ENCODE measurements around the gene UCN3.
"Not testable (repeated sequence)": the region's sequence is repeated elsewhere in the genome, so short reads cannot be mapped to it uniquely, and the experiment has no call there.

UCN3 gene

DNA sequence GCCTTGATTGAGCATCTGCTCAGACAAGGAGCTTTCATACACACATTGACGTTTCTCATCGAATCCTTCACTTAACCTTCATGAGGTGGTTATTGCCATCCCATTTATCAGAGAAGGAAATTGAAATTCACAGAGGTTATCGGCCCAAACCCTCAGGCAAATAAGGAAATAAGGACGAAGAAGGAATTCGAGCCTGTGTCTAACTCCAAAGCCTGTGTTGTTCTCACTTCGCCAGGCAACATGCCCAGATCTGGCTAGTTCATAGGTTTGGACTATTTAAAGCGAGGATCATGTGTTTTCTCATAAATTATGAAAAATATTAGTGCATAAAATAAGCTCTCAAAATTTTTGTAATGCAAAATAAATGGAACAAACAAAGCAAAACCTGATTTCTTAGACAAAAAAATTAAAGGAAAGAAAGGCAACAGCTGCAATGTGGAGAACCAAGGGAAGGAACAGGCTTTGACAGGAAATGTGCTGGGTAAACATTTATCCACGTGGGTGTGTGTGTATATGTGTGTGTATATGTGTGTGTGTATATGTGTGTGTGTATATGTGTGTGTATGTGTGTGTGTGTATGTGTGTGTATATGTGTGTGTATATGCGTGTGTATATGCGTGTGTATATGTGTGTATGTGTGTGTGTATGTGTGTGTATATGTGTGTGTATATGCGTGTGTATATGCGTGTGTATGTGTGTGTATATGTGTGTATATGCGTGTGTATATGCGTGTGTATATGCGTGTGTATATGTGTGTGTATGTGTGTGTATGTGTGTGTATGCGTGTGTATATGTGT is 4.8 kb downstream of the UCN3 start:
- DNase-seq = no peak

DNA sequence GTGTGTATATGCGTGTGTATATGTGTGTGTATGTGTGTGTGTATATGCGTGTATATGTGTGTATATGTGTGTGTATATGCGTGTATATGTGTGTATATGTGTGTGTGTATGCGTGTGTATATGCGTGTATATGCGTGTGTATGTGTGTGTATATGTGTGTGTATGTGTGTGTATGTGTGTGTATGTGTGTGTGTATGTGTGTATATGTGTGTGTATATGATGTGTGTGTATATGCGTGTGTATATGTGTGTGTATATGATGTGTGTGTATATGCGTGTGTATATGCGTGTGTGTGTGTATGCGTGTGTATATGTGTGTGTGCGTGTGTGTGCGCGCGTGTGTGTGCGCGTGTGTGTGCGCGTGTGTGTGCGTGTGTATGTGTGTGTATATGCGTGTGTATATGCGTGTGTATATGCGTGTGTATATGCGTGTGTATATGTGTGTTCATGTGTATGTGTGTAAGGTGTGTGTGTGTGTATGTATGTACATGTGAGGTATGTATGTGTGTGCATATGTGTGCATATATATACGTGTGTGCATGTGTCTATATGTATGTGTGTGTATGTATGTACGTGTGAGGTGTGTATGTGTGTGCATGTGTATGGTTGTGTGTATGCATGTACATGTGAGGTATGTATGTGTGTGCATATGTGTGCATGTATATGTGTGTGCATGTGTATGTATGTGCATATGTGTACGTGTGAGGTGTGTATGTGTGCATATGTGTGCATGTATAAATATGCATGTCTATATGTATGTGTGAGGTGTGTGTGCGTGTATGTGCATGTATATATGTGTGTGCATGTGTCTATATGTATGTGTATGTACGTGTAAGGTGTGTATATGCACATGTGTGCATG is 6.0 kb downstream of the UCN3 start:
- no peak for DNase-seq

DNA sequence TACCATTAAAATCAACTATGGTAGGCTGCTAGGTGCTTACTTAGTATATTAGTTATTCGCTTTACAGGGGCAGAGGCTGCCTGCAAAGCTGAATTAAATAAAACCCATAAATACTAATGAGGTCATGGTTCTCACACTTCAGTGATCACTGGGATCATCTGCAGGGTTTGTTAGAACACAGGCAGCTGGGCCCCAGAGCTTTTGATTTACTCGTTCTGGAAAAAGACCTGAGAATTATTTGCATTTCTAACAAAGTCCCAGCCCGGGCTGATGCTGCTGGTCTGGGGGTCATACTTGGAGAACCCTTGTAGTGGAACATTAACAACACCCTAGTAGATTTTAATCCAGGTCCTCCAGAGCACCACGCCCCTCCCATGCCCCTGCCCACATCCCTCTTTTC is 8.5 kb downstream of the UCN3 start:
- no peak for DNase-seq

DNA sequence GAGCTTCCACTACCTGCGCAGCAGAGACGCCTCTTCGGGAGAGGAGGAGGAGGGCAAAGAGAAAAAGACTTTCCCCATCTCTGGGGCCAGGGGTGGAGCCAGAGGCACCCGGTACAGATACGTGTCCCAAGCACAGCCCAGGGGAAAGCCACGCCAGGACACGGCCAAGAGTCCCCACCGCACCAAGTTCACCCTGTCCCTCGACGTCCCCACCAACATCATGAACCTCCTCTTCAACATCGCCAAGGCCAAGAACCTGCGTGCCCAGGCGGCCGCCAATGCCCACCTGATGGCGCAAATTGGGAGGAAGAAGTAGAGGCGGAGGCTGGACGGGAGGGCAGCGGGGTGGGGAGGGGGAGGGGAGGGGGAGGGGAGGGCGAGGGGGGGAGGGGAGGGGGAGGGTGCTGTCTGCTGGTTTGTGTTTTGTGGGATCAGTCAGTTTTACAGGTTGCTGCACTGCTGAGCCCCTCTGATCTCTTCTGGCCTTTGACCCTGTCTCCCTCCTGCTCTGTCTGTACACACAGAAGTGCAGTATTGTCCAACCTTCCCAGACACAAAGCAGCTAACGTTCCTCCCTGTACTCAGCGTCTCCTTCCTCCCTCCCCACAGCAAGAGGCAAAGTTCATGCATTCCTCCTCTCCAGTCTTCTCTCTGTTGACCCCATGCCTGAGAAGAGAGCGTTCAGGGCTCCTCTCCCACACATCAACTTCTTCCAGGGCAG is 9.3 kb downstream of the UCN3 start:
- DNase-seq = no peak

DNA sequence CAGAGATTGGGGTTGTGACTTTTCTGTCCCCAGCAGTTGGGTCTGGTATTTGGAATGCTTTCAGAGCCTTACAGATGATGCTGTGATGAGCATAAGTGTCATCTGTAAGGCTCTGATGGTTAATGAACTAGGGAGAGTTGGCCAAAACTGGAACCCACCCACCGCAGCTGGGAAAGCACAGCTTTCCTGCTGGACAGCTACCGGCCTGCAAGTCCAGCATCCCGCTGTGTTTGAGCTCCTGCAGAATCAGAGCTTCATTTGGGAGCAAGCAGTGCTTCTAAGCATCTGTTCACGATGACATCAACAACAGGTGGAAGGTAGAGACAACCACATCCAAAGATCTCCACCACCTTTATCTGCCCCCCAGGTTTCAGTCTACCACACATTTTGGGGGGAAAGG is 11.7 kb downstream of the UCN3 start:
- DNase-seq = no peak

DNA sequence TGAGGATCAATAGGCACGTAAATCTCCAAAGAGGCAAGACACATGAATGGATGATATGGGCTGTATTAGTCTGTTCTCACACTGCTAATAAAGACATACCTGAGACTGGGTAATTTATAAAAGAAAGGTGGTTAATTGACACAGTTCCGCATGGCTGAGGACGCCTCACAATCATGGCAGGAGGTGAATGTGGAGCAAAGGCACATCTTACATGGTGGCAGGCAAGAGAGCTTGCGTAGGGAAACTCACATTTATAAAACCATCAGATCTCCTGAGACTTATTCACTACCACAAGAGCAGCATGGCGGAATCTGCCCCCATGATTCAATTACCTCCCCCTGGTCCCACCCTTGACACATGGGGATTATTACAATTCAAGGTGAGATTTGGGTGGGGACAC is 14.4 kb downstream of the UCN3 start:
- DNase-seq = not testable (repeated sequence)

DNA sequence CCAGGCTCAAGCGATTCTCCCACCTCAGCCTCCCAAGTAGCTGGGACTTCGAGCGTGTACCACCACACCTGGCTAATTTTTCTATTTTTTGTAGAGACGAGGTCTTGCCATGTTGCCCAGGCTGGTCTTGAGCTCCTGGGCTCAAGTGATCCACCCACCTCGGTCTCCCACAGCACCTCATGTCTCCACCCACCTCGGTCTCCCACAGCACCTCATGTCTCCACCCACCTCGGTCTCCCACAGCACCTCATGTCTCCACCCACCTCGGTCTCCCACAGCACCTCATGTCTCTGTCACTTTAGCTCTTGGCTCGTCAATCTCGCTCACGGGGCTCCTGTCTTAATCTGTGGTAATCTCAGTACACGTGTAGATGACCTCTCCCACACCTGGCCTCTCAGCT is 15.6 kb downstream of the UCN3 start:
- DNase-seq = not testable (repeated sequence)

DNA sequence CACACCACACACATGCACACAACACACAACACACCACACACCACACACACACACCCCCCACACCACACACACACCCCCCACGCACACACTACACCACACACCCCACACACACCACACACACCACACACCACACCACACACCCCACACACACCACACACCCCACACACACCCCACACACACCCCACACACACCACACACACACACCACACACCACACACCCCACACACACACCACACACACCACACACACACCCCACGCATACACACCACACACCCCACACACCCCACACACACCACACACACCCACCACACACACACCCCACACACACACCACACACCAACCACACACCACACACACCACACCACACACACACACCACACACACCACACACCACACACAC is 16.4 kb downstream of the UCN3 start:
- no peak for DNase-seq

DNA sequence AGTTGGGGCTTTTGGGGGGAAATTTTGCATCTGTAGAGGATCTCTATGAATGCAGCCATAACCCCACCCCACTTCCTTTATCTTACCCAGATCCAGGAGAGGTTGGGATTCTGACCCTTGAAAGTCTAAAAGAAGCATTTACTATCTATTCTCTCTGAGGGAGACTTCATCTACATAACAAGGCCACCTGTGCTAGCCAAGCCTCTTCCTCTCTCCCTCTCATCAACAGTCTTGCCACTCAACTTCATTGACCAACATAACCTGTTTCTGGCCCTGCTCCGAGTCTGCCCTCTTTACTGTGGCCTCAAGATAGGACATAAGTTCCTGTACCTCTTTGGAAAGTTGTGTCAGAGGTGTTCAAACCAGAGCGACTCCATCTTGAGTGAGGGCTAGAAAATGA is 20.5 kb downstream of the UCN3 start:
- no peak for DNase-seq

DNA sequence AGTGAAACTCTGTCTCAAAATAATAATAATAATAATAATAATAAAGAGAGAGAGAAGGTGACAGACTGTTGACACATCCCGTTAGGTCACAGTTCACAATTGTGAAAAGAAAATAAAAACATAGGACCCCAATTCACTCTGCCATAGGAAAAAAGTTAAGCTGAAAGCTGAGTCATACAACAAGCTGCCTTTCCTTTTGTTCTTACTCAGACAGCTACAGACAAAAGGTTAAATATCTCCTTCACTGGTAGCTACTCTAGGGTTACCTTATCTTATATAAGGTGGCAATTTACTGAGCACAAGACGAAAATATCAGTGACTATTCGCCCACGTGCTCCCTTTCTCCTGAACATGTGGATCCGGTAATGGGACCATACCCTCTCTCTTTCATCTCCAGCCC is 22.4 kb downstream of the UCN3 start:
- no peak for DNase-seq

DNA sequence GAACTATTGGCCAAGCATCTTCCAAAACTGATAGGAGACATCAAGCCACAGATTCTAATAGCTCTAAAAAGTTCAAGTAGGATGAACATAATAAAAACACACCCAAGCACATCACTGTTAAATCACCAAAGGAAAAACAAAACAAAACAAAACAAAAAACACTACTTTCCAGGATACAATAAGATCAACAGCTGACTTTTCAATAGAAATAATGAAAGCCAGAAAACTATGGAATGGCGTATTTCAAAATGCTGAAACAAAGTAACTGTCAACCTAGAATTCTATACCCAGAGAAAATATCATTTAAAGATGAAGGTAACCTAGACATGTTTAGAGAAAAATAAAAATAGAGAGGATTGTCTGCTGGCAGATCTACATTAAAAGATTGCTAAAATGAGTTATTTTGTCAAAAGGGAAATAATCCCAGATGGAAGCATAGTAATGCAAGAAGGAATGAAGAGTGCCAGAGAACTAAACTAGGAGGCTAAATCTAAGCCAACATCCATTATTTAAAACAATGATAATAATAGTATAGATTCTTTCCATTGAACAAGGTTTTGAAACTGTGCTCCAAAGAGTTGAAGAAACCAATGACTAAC is 25.9 kb downstream of the UCN3 start:
- no peak for DNase-seq

DNA sequence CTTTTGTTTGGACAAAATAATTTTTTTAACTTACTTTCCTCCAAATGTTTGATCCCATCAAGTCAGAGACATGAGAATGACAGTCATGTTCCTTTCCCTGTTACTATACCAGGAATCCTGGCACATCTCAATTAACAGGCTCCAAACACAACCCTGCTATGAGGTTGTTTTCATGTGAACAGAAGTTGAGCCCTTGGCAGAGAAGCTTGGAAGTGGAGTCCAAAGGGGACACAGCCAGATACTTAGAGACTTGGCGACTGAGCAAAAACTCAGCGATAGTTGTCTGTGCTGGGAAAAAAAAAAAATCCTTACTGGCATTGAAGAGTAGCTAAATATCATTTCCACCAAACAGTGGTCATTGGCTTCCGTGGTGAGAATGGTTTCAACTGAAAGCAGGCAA is 27.0 kb downstream of the UCN3 start:
- no peak for DNase-seq

DNA sequence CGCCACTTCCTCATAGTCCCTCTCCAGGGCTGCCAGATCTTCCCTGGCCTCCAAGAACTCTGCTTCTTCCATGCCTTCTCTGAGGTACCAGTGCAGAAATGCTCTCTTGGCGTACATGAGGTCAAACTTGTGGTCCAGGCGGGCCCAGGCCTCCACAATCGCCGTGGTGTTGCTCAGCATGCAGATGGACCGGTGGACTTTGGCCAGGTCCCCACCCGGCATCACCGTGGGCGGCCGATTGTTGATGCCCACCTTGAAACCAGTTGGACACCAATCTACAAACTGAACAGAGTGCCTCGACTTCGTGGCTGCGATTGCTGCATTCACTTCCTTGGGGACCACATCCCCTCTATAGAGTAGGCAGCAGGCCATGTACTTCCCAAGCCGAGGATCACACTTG is 28.8 kb downstream of the UCN3 start:
- DNase-seq = no peak

DNA sequence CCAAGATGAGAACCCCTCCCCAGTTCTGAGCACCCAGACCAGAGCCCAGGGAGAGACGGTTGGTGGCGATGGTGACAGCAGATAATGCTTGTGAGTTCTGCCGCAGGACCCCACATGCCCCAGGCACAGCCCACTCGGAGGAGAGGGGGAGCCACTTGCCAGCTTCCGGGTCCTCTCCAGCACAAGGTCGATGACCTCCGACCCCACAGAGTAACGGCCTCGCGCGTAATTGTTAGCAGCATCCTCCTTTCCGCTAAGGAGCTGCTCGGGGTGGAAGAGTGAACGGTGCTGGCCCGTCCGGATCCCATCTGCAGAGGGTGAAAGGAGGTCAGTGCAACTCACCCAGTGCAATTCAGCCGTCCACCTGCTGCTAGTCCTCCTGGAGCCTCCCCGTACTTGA is 30.4 kb downstream of the UCN3 start:
- DNase-seq = no peak

DNA sequence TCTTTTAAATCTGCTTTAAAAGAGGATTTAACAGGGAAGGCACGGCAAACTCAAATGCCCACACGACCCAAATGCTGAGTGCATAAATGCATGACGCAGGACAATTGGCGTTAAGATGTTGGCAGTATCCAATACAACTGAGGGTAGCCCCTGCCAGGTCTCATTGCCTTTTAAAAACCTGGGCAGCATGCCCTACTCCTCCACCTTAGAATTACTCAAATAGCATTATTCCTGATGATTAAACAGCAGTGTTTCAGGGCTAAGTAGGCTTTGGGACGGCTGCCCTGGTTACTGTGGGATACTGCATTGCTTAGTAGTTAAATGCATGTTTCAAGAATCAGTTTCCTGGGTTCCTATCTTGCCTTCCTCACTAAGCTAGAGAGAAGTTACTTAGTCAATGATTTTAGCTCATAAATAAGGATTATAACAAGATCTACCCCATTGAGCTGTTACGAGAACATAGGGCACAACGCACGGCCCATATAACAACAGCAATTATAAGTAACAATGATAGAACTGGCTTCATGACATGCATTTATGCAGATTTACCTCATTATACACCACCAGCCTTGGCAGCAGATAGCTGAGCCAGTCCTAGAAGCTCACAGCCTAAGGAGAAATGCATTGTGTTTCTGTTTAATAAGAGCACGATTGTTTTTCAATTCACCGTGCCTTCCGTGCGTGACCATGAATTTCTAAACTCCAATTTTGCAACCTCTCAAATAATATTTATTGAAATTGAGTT is 32.0 kb downstream of the UCN3 start:
- DNase-seq = no peak

DNA sequence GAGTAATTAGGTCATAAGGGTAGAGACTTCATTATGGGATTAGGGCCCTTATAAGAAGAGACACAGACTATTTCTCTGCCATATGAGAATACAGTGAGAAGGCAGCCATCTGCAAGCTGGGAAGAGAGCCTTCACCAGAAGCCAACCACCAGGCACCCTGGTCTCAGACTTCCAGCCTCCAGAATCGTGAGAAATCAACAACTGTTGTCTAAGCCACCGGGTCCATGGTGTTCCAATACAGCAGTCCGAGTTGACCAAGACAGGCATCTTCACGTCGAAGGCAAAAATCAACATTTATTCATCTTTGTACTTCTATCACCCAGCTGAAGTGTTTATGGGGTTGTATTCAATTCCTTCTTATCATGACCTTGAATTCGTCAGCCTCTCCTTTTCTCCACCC is 34.6 kb downstream of the UCN3 start:
- DNase-seq = no peak

DNA sequence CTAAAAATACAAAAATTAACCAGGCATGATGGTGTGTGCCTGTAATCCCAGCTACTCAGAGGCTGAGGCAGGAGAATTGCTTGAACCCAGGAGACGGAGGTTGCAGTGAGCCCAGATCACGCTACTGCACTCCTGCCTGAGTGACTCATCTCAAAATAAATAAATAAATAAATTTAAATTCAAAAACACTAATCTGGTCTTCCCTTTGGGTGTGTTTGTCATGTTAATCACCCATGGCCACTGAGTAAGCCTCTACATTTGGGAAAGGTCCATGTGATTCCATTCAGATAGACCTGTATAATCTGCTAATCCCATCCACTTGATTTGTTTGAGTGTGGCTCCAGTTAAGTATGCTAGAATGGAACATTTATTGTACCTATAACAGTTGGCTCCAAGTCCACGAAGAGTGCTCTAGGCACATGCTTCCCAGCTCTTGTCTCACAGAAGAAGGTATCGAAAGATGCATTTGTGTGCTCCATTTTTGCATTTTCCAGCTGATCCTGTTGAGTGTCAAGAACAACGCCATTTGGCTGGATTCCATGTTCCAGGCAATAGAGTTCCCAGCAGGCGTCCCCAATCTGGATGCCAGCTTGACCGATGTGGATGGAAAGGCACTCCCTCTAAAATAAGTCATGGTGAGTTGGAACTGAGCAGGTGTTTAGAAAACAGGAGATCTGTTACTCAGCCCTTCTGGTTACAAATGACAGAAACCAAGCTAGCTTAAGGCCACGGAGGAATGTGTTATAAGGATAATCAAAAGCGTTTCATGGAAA is 35.9 kb downstream of the UCN3 start:
- DNase-seq = no peak

DNA sequence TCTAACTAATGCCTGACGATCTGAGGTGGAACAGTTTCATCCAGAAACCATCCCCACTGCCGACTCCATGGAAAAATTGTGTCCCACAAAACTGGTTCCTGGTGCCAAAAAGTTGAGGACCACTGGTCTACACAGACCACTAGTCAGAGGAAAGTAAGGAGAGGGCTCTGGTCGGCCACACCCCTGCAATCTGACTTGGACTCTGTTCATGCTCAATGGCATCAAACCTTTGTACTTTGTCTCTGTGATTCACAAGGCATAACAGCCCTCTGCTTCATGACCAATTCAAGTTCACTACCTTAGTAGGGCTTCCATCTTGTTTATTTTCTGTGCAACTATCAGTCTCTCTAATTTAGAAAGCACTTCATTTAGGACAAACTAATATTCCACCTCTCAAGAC is 38.0 kb downstream of the UCN3 start:
- DNase-seq = no peak

DNA sequence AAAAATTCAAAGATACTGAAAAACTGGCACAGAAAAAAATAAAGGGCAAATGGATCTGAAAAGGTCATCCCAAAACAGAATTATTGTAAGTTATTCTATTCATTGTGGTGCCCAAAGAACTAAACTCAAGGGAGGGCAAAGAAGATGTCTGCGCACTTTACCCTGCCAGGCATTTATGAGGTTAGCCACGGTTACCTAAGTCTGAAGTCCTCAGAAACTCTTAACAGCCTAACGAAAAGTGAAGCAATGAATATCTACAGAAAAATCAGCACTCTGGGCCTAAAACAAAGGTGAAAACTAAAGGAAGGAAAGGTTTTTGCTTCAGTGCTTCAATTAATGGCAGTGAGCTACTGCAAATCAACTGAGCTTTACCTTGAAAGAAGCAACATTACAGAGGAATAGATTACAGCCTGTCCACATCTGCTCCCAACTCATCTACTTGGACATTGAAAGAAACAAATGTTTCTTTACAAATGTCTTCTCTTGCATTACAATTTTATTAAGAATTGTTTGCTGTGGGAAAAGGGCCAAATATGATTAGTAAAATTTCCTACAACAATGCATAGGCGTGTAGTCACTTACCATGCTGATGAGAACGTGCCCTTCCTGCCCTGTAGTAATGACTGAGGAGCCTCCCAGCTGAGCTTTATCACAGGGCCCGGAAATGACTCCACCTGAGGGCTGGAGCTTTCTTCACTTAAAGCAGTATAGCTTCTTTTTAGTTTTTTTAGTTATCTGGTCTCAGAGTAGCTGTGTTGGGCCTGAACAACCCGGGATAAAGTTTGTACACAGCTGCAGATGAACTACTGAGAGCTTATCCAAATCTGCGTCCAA is 39.7 kb downstream of the UCN3 start, which contains the start of gene TUBAL3:
Gene TUBAL3 (minus strand): TSS at position 621 of the 834 bp plus-strand sequence. CDS start 36 bp downstream, at position 585.
- no peak for DNase-seq

DNA sequence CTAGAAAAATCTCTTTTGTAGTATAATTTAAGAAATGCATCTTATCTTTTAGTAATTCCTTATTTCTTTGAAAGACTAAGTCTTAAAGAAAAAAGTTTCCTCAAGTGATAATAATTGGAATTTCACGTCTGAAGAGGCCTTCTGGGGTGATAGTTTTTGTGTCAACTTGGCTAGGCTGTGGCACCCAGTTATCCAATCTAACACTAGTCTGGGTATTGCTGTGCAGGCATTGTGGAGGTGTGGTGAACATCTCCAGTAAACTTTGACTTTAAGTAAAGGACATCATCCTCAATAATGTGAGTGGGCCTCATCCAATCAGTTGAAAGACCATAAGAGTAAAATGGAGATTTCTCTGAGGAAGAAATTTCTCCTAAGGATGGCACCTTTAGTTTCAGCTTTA is 42.2 kb downstream of the UCN3 start:
- no peak for DNase-seq

DNA sequence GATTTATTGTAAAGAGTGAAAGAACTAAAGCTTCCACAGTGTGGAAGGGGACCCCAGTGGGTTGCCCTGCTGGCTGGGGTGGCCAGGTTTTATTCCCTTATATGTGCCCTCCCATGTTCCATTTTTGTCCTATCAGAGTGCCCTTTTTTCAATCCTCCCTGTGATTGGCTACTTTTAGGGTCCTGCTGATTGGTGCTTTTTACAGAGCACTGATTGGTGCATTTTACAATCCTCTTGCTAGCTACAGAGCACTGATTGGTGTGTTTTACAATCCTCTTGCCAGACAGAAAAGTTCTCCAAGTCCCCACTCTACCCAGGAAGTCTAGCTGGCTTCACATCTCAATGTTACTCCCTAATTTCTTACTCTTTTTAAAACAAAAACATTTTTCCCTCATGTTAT is 46.0 kb downstream of the UCN3 start:
- DNase-seq = not testable (repeated sequence)

All from KG1 (cell line).